H1 (cell line): ENCODE results near the gene ZSCAN12. TPM values are rescaled to one million over a fixed set of nuclear protein-coding genes. Genes with fewer than 3 reads are reported as not detected.

Experiments
- SP2 ChIP-seq: IDR thresholded peaks from 2 replicates; pipeline ENCODE4 v1.6.1; 2012; ENCODE audit warnings: mild to moderate bottlenecking, low read length, inconsistent platforms
- polyA plus RNA-seq, 7 experiments: library from polyadenylated mRNA; depleted of rRNA in 3 of 7; stranded (reverse) in 5 of 7; unstranded in 2 of 7; fragments of >200 nt in 5 of 7; fragments of 200-250 nt in 2 of 7; gene quantifications; 1 replicate in 5 of 7; 2 replicates in 1 of 7; 4 replicates in 1 of 7; pipeline versions ENCODE4 v1.2.1 to v1.2.3, GENCODE V29; 2011 to 2013; ENCODE audit warnings: missing spikeins in 2 of 7, mixed read lengths in 2 of 7
- total RNA-seq: library from RNA; stranded (reverse); fragmentation: NEBNext Ultra II Directional; extraction: Animal tissue kit (Norgen Biotek cat#: 25700); gene quantifications from 2 replicates; pipeline ENCODE4 v1.2.1, GENCODE V29; 2021

Gene ZSCAN12
- total and polyA plus RNA-seq, 2 of the 8 experiments (the other 6 are each of a cell fraction or from before 2014, with no cell fraction given): 2.2 to 9.6 TPM

- TF ChIP-seq SP2: no peak
- TF ChIP-seq, all 59 proteins: peak for 0
These were observed 55.5 kb downstream of the ZSCAN12 start (continued) for GRCh38 chr6:28343898-28344677.
